Activated CD8-positive, alpha-beta T cell treated with anti-CD3 and anti-CD28 coated beads for 36 hours (primary cell): ENCODE measurements around the gene COL24A1. TPM values are rescaled to one million over a fixed set of nuclear protein-coding genes. Genes with fewer than 3 reads are reported as not detected.

Experiments used
- ATAC-seq: fragments of 200-7000 bp; cut with Tn5 transposase; one replicate; pipeline ENCODE4 v1.10.0; 2021; ENCODE audit warnings: mild to moderate bottlenecking, moderate library complexity
- CTCF ChIA-PET: fragments of 350-600 bp; sonication (Branson Sonifier 250); formaldehyde crosslinking; loops from one replicate; lab custom pipeline; 2021; ENCODE audit warnings: antibody characterized with exemption; lab: Charles Lee
- POLR2A ChIA-PET: fragments of 350-600 bp; sonication (Branson Sonifier 250); formaldehyde crosslinking; loops from one replicate; lab custom pipeline; 2021; ENCODE audit warnings: antibody characterized with exemption; lab: Charles Lee
- DNase-seq: peaks from one replicate; pipeline ENCODE4 v3.0.0-alpha.2; 2020
- H3K27ac Mint-ChIP-seq: one replicate; pipeline ENCODE4 v1.8.0; 2021; ENCODE audit warnings: mild to moderate bottlenecking, mixed read lengths
- H3K27me3 Mint-ChIP-seq: one replicate; pipeline ENCODE4 v1.8.0; 2021; ENCODE audit warnings: mixed read lengths
- H3K36me3 Mint-ChIP-seq: one replicate; pipeline ENCODE4 v1.8.0; 2021; ENCODE audit warnings: low read depth, mixed read lengths
- H3K4me1 Mint-ChIP-seq: one replicate; pipeline ENCODE4 v1.8.0; 2021; ENCODE audit warnings: low read depth, mixed read lengths
- H3K4me3 Mint-ChIP-seq: one replicate; pipeline ENCODE4 v1.8.0; 2021; ENCODE audit warnings: mild to moderate bottlenecking, moderate library complexity, mixed read lengths
- H3K9me3 Mint-ChIP-seq: one replicate; pipeline ENCODE4 v1.8.0; 2021; ENCODE audit warnings: mixed read lengths
- intact Hi-C: fragments of 100-400 bp; cut with micrococcal nuclease; formaldehyde crosslinking; loops from one replicate; pipeline ENCODE4 v1.10.0; 2022
- total RNA-seq, 2 experiments: library from RNA; stranded (reverse); gene quantifications; one replicate each; pipeline ENCODE4 v1.2.3, GENCODE V29; 2021
- TF ChIP-seq, protein P1 (sequence below): fragments of 200-600 bp; IDR thresholded peaks from one replicate; pipeline ENCODE4 v1.8.0; 2022; ENCODE audit warnings: antibody characterized with exemption, mild to moderate bottlenecking

The COL24A1 gene
- total RNA-seq, 2 experiments from 2014 or later = not detected

GRCh38 chr1:85824066-85824840 lies 332.3 kb downstream of the COL24A1 start:
- ChIA-PET CTCF (no interaction called here), POLR2A (no interaction called here)
- Mint-ChIP-seq H3K9me3 (no peaks in the 10 kb centered on the region), H3K27me3 (no peaks in the 10 kb centered on the region), H3K27ac (no peak overlapping the region), H3K4me1 (no peaks in the 10 kb centered on the region), H3K36me3 (no peaks in the 10 kb centered on the region), H3K4me3 (no peak overlapping the region)
- DNase-seq (no peak), ATAC-seq (no peak)
- intact Hi-C loops = no loop called here
- TF ChIP-seq, protein P1, sequence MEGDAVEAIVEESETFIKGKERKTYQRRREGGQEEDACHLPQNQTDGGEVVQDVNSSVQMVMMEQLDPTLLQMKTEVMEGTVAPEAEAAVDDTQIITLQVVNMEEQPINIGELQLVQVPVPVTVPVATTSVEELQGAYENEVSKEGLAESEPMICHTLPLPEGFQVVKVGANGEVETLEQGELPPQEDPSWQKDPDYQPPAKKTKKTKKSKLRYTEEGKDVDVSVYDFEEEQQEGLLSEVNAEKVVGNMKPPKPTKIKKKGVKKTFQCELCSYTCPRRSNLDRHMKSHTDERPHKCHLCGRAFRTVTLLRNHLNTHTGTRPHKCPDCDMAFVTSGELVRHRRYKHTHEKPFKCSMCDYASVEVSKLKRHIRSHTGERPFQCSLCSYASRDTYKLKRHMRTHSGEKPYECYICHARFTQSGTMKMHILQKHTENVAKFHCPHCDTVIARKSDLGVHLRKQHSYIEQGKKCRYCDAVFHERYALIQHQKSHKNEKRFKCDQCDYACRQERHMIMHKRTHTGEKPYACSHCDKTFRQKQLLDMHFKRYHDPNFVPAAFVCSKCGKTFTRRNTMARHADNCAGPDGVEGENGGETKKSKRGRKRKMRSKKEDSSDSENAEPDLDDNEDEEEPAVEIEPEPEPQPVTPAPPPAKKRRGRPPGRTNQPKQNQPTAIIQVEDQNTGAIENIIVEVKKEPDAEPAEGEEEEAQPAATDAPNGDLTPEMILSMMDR = no peak

- no peaks in the 10 kb centered on the region for H3K27me3 Mint-ChIP-seq
- TF ChIP-seq, protein P1 = no peak
- ChIA-PET CTCF (no interaction called here), POLR2A (no interaction called here)
- no peaks in the 10 kb centered on the region for H3K4me1 Mint-ChIP-seq
- H3K27ac Mint-ChIP-seq = no peak overlapping the region
- no peaks in the 10 kb centered on the region for H3K36me3 Mint-ChIP-seq
- H3K4me3 Mint-ChIP-seq = no peak overlapping the region
- ATAC-seq = no peak
- no peak for DNase-seq
- H3K9me3 Mint-ChIP-seq = no peaks in the 10 kb centered on the region
- intact Hi-C loops = no loop called here
Observed at GRCh38 chr1:85822696-85823095, 333.9 kb downstream of the COL24A1 start.

DNA sequence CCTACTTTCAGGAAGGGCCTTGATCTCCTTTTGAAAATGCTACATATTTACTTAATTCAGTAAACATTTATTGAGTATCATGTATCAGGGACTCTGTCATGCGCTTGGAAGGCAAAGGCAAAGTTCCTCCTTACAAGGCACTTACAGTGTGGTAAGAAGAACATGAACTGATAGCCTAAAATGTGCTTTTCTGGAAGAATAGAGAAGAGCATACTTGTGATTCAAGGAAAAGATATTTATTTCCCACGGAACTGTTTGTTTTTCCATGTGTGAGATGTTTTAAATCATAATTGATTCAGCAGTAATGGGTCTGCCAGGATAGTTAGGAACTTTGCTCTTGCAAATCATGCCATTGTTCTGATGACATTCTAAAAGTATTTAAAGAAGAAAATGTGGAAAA lies 338.2 kb downstream of the COL24A1 start:
- ATAC-seq = no peak
- ChIA-PET POLR2A (no interaction called here), CTCF (interaction anchor here (1.0 kb wide), 1 partner anchor 23 kb away, joined by 3 read pairs; no protein-coding TSS in a partner anchor)
- Mint-ChIP-seq H3K36me3 (no peaks in the 10 kb centered on the region), H3K4me1 (no peaks in the 10 kb centered on the region), H3K27ac (no peak overlapping the region), H3K4me3 (no peak overlapping the region), H3K27me3 (no peaks in the 10 kb centered on the region), H3K9me3 (no peaks in the 10 kb centered on the region)
- TF ChIP-seq, protein P1 = no peak
- DNase-seq = no peak
- intact Hi-C loops = no loop called here

GRCh38 chr1:85816606-85817005 lies 340.0 kb downstream of the COL24A1 start:
- no peaks in the 10 kb centered on the region for H3K27me3 Mint-ChIP-seq
- ChIA-PET CTCF (no interaction called here), POLR2A (no interaction called here)
- intact Hi-C loops = no loop called here
- TF ChIP-seq, protein P1 = no peak
- ATAC-seq = no peak
- H3K36me3 Mint-ChIP-seq = no peaks in the 10 kb centered on the region
- H3K4me1 Mint-ChIP-seq = no peaks in the 10 kb centered on the region
- no peak for DNase-seq
- no peak overlapping the region for H3K4me3 Mint-ChIP-seq
- no peaks in the 10 kb centered on the region for H3K9me3 Mint-ChIP-seq
- H3K27ac Mint-ChIP-seq = no peak overlapping the region

- H3K9me3 Mint-ChIP-seq = no peaks in the 10 kb centered on the region
- TF ChIP-seq, protein P1 = no peak
- H3K4me1 Mint-ChIP-seq = no peaks in the 10 kb centered on the region
Observed at GRCh38 chr1:85815906-85816305, 340.7 kb downstream of the COL24A1 start.

More at GRCh38 chr1:85815906-85816305, 340.7 kb downstream of the COL24A1 start:
- H3K27ac Mint-ChIP-seq = no peak overlapping the region
- ChIA-PET POLR2A (no interaction called here), CTCF (no interaction called here)
- ATAC-seq (no peak), DNase-seq (no peak)
- no peaks in the 10 kb centered on the region for H3K36me3 Mint-ChIP-seq
- H3K27me3 Mint-ChIP-seq = no peaks in the 10 kb centered on the region
- intact Hi-C loops = no loop called here
- H3K4me3 Mint-ChIP-seq = no peak overlapping the region
